22Rv1 (cell line): ENCODE measurements around the gene FOXP1.

Experiments
- H3K27ac ChIP-seq: fragments of 450-650 bp; 2 replicates; pipeline ENCODE4 v1.5.1; 2017
- ZFX ChIP-seq: fragments of 450-650 bp; IDR thresholded peaks from 2 replicates; pipeline ENCODE4 v1.6.1; 2017; ENCODE audit warnings: antibody characterized with exemption, borderline replicate concordance
- TF ChIP-seq, protein P1 (sequence below): fragments of 450-650 bp; IDR thresholded peaks from 2 replicates; pipeline ENCODE4 v1.5.1; 2017; ENCODE audit warnings: mild to moderate bottlenecking

FOXP1 gene

DNA sequence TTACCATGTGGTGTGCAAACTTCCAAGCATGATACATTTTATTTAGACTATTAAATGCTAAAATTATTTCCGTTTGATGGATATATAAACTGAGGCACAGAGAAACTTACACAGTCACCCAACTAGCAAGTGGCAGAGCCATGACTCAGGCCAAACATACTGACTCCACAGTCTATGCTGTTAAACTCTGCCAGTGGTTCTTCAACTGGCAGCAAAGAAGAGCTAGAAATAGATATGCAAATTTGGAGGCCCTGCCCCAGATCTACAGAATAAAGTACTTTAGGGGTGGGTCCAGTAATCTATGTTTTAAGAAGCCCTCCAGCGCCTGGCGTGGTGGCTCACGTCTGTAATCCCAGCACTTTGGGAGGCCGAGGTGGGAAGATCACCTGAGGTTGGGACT lies 400.0 kb downstream of the FOXP1 start:
- TF ChIP-seq, protein P1, sequence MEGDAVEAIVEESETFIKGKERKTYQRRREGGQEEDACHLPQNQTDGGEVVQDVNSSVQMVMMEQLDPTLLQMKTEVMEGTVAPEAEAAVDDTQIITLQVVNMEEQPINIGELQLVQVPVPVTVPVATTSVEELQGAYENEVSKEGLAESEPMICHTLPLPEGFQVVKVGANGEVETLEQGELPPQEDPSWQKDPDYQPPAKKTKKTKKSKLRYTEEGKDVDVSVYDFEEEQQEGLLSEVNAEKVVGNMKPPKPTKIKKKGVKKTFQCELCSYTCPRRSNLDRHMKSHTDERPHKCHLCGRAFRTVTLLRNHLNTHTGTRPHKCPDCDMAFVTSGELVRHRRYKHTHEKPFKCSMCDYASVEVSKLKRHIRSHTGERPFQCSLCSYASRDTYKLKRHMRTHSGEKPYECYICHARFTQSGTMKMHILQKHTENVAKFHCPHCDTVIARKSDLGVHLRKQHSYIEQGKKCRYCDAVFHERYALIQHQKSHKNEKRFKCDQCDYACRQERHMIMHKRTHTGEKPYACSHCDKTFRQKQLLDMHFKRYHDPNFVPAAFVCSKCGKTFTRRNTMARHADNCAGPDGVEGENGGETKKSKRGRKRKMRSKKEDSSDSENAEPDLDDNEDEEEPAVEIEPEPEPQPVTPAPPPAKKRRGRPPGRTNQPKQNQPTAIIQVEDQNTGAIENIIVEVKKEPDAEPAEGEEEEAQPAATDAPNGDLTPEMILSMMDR: no peak
- no peak for TF ChIP-seq ZFX
- H3K27ac ChIP-seq: no peak overlapping the region

DNA sequence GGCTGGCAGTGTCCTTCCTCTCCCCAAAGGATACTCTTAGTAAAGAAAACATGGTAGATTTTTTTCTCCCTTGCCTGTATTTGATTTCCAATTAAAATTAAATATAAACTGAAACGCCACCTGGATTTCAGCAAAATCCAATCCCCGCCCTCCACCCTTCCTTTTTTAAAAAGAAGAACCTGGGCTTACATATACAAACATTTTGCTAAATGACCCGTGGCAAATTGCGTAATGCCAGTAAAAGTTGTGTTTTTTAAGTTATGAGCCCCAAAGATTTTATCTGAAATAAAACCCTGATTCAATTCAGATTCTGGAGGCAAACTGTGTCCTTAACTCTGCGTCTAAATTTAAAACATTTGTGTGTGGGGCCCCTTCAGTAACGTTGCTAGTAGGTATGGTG lies 403.0 kb downstream of the FOXP1 start:
- no peak for TF ChIP-seq ZFX
- TF ChIP-seq, protein P1: no peak
- H3K27ac ChIP-seq: no peak overlapping the region

DNA sequence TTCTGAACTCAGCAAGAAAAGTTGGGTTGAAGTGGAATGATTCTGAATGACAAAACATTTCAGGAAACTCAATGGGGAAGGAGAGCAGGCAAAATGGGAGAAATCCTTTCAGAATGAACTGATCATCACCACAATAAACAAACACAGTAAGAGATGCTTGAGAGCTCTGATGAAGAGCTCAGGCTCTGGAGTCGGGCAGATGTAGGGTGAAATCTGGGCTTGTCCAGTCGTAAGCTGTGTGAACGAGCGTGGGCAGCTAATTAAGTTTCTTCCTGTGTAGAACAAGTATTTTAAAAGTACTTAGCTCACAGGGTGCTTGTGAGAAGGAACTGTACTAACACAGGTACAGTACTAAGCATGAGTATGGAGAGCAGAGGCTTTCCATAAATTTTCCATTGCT lies 406.2 kb downstream of the FOXP1 start:
- no peak for TF ChIP-seq ZFX
- TF ChIP-seq, protein P1: no peak
- no peak overlapping the region for H3K27ac ChIP-seq

DNA sequence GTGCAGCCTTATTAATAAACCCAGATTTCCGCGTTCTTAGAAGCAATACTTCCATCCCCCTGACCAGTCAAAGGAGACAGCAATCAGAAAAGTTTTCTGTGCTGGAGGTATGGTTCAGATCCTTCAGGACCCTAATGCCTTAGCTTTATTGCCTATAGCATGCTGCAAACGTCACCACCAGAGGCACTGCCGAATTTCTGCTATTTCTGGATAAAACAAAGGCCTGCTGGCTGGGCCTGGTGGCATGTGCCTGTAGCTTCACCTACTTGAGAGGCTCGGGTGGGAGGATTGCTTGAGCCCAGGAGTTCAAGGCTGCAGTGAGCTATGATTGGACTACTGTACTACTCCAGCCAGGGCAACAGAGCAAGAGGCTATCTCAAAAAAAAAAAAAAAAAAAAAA lies 407.2 kb downstream of the FOXP1 start:
- TF ChIP-seq, protein P1: no peak
- no peak for TF ChIP-seq ZFX
- H3K27ac ChIP-seq: no peak overlapping the region

DNA sequence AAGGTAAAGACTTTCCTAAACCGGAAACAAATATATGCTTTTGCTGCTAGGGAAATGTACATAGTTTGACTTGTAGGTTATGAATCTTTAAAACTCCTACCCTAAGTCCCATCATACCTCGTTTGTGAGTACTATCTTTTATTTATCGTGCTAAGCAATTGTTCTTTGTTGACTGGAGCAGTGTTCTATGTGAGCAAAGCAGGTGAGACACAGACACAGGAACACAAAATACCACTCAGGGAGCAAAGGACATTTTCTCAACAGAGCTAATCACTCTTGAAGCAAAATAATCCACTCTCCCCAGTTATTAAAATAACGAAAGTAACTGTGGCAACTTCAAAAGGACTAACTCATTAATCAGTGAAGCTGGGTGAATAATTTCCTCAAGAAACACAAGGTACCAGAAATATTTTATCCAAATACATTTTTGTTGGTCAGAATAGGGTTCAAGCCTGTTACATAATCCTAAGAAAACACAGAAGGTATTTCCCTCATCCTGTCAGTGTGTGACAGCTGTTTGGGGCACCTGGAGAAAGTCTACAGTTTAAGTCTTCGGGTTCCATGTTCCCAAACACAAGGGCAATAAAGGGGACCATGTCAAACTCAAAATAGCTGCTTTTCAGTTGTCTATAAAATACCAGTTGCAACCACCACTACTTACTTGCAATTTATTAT lies 407.7 kb downstream of the FOXP1 start:
- no peak overlapping the region for H3K27ac ChIP-seq
- TF ChIP-seq, protein P1: no peak
- no peak for TF ChIP-seq ZFX

DNA sequence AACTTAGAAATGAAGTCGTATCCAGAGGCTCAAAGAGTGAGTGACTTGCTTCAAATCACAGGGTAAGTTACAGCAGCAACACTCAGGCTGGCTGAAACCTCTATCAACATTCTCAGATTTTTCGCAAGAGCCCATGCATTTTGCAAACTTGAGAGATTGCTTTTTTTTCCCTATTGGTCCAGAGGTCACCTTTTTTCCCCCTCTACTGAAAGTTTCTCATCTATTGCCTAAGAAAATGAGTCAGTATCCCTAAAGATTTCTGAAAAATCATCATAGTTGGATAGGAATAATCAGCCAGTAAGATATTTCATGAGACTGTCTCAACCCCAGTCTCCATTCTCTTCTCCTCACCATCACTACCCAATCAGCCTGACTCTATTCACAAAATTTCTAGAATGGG lies 410.6 kb downstream of the FOXP1 start:
- TF ChIP-seq, protein P1: no peak
- no peak for TF ChIP-seq ZFX
- H3K27ac ChIP-seq: no peak overlapping the region

DNA sequence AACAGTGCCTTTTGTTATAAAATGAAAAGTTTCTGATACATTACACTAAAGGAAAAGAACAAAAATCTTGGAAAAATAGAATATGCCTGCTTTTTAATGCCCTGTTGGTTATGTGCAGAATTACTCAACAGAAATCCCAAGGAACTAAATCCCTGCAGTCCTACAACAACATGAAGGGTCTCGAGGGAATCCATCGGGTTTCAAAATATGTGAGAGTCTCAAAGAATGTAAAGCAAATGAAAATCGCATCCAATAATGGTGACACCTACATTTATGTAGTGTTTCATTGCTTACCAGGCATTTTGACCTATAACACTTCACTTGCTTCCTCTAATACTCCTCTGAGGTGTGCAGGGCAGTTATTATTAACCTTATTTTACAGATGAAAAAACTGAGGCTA lies 411.3 kb downstream of the FOXP1 start:
- H3K27ac ChIP-seq: no peak overlapping the region
- TF ChIP-seq, protein P1: no peak
- TF ChIP-seq ZFX: no peak
